Astrocyte (in vitro differentiated cells and primary cell): ENCODE data around the gene TFF2.

Experiments used
- CTCF ChIP-seq: IDR thresholded peaks from 2 replicates; pipeline ENCODE4 v1.5.1; 2011; ENCODE audit warnings: low read depth, mild to moderate bottlenecking, inconsistent platforms, low read length, moderate library complexity; ENCODE audit not compliant: insufficient read depth
- EZH2 ChIP-seq: IDR thresholded peaks from 2 replicates; pipeline ENCODE4 v1.6.1; 2012; ENCODE audit warnings: mild to moderate bottlenecking, low read length, inconsistent platforms; ENCODE audit not compliant: insufficient read depth

- TF ChIP-seq CTCF = no peak
- TF ChIP-seq EZH2 = no peak
Observed at GRCh38 chr21:42361286-42361685, 10.5 kb upstream of the TFF2 start.
